ENCODE results near the gene CDC42EP3. TPM values are rescaled to one million over a fixed set of nuclear protein-coding genes. Genes with fewer than 3 reads are reported as not detected.

Gene CDC42EP3
- total and polyA plus RNA-seq, 8 donors: 6.7 to 89.7 (median 17.2) TPM

GRCh38 chr2:37630301-37630700, 41.1 kb downstream of the CDC42EP3 start:
- TF ChIP-seq CTCF (IDR thresholded peaks at IDR 0.05) (no peak), POLR2AphosphoS5 (IDR thresholded peaks at IDR 0.05) (no peak), POLR2A (IDR thresholded peaks at IDR 0.05) (no peak), EP300 (IDR thresholded peaks at IDR 0.05) (no peak)
- DNase-seq: no peak
- no peak overlapping the region for H3K27ac ChIP-seq
- intact Hi-C loops (cut with DNase I; ENCODE audit: low total_unique reads): no loop called here
- no peaks in the 10 kb centered on the region for H3K9me3 ChIP-seq
- H3K27me3 ChIP-seq: no peaks in the 10 kb centered on the region
- peaks cover 0 to 43% (median 18%) of the 10 kb centered on the region in 4 donors for H3K4me1 ChIP-seq
- no peaks in the 10 kb centered on the region for H3K36me3 ChIP-seq
- WGBS, 5 donors: 87 to 100% (median 94%) methylated on average over 1 of the region's 1 CpG
- H3K4me3 ChIP-seq: no peak overlapping the region

- TF ChIP-seq CTCF (IDR thresholded peaks at IDR 0.05) (no peak), POLR2AphosphoS5 (IDR thresholded peaks at IDR 0.05) (no peak), EP300 (IDR thresholded peaks at IDR 0.05) (no peak), POLR2A (IDR thresholded peaks at IDR 0.05) (no peak)
- no peaks in the 10 kb centered on the region for H3K36me3 ChIP-seq
- H3K27ac ChIP-seq: no peak overlapping the region
- peaks cover 0 to 51% (median 22%) of the 10 kb centered on the region in 4 donors for H3K4me1 ChIP-seq
- no peaks in the 10 kb centered on the region for H3K27me3 ChIP-seq
- 86 to 100% (median 94%) methylated on average over 3 of the region's 3 CpGs for WGBS, 5 donors
- H3K4me3 ChIP-seq: no peak overlapping the region
- DNase-seq: no peak
- H3K9me3 ChIP-seq: no peaks in the 10 kb centered on the region
- intact Hi-C loops (cut with DNase I; ENCODE audit: low total_unique reads): no loop called here
Measured at GRCh38 chr2:37629529-37629928, 41.9 kb downstream of the CDC42EP3 start.

- Histone ChIP-seq H3K27me3 (no peaks in the 10 kb centered on the region), H3K27ac (no peak overlapping the region), H3K4me3 (no peak overlapping the region), H3K4me1 (peaks cover 0 to 52% (median 23%) of the 10 kb centered on the region in 4 donors), H3K9me3 (no peaks in the 10 kb centered on the region), H3K36me3 (no peaks in the 10 kb centered on the region)
- no peak for DNase-seq
- TF ChIP-seq POLR2AphosphoS5 (IDR thresholded peaks at IDR 0.05) (no peak), EP300 (IDR thresholded peaks at IDR 0.05) (no peak), POLR2A (IDR thresholded peaks at IDR 0.05) (no peak), CTCF (IDR thresholded peaks at IDR 0.05) (no peak)
- intact Hi-C loops (cut with DNase I; ENCODE audit: low total_unique reads): no loop called here
Measured at GRCh38 chr2:37627710-37628109, 43.7 kb downstream of the CDC42EP3 start.

- H3K4me1 ChIP-seq: peaks cover 0 to 35% (median 16%) of the 10 kb centered on the region in 4 donors
- DNase-seq: peak in 1 of 2 donors; percentile 80
- no peaks in the 10 kb centered on the region for H3K36me3 ChIP-seq
- H3K9me3 ChIP-seq: no peaks in the 10 kb centered on the region
- TF ChIP-seq POLR2A (IDR thresholded peaks at IDR 0.05) (no peak), CTCF (IDR thresholded peaks at IDR 0.05) (no peak), EP300 (IDR thresholded peaks at IDR 0.05) (peak; percentile 15), POLR2AphosphoS5 (IDR thresholded peaks at IDR 0.05) (peak; percentile 34 to 62 (median 45))
- no peak overlapping the region for H3K4me3 ChIP-seq
- H3K27ac ChIP-seq: peak overlapping the region; percentile 1 to 67 (median 52)
- intact Hi-C loops (cut with DNase I; ENCODE audit: low total_unique reads): no loop called here
- no peaks in the 10 kb centered on the region for H3K27me3 ChIP-seq
- WGBS, 5 donors: 47 to 61% (median 55%) methylated on average over 10 to 11 of the region's 11 CpGs
Measured at GRCh38 chr2:37625796-37626571, 45.5 kb downstream of the CDC42EP3 start.

Measured in stomach (tissue), 9 donors.